ENCODE results near the gene GPR132.
"Not testable (repeated sequence)": the region's sequence is repeated elsewhere in the genome, so short reads cannot be mapped to it uniquely, and the experiment has no call there.

DNA sequence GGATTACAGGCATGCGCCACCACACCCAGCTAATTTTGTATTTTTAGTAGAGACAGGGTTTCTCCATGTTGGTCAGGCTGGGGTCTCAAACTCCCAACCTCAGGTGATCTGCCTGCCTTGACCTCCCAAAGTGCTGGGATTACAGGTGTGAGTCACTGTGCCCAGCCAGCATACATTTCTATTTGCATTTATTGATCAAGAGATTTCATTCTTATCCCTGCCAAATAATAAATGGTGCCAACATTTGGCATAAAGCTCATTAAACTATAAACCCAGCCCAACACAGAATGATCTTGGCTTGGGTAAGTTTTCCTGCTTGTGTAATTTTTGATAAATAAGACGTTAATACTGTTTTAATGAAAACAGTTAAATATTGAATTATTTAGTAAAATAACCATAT lies 29.6 kb downstream of the GPR132 start:
- TF ChIP-seq, protein P1, sequence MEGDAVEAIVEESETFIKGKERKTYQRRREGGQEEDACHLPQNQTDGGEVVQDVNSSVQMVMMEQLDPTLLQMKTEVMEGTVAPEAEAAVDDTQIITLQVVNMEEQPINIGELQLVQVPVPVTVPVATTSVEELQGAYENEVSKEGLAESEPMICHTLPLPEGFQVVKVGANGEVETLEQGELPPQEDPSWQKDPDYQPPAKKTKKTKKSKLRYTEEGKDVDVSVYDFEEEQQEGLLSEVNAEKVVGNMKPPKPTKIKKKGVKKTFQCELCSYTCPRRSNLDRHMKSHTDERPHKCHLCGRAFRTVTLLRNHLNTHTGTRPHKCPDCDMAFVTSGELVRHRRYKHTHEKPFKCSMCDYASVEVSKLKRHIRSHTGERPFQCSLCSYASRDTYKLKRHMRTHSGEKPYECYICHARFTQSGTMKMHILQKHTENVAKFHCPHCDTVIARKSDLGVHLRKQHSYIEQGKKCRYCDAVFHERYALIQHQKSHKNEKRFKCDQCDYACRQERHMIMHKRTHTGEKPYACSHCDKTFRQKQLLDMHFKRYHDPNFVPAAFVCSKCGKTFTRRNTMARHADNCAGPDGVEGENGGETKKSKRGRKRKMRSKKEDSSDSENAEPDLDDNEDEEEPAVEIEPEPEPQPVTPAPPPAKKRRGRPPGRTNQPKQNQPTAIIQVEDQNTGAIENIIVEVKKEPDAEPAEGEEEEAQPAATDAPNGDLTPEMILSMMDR (conservative IDR thresholded peaks at IDR 0.05), result not testable (repeated sequence)
- not testable (repeated sequence) for TF ChIP-seq EZH2 (IDR thresholded peaks at IDR 0.05; ENCODE audit: low read depth)

Measured in PC-9 (cell line).